Neural progenitor cell (in vitro differentiated cells): ENCODE data around the gene GALNTL6. TPM values are rescaled to one million over a fixed set of nuclear protein-coding genes. Genes with fewer than 3 reads are reported as not detected.

Source experiments
- DNase-seq: peaks from one replicate; pipeline ENCODE4 v3.0.0-alpha.2; 2016; ENCODE audit warnings: low spot score
- H2AFZ ChIP-seq: fragments of 200-600 bp; sonication (generic); replicated peaks from 2 replicates; pipeline ENCODE4 v1.6.1; 2016; ENCODE audit warnings: antibody characterized with exemption
- H3F3A ChIP-seq: fragments of 200-600 bp; sonication (generic); 2 replicates; pipeline ENCODE4 v1.6.1; 2016; ENCODE audit warnings: antibody characterized with exemption, low read depth
- H3K27ac ChIP-seq: fragments of 200-600 bp; sonication (generic); 2 replicates; pipeline ENCODE4 v1.5.1; 2016; ENCODE audit warnings: mild to moderate bottlenecking
- H3K27me3 ChIP-seq: fragments of 200-600 bp; sonication (generic); 2 replicates; pipeline ENCODE4 v1.6.1; 2016; ENCODE audit warnings: mild to moderate bottlenecking, moderate library complexity
- H3K36me3 ChIP-seq: fragments of 200-600 bp; sonication (generic); 2 replicates; pipeline ENCODE4 v1.5.1; 2016
- H3K4me1 ChIP-seq: fragments of 200-600 bp; sonication (generic); 2 replicates; pipeline ENCODE4 v1.6.1; 2016; ENCODE audit warnings: mixed run types
- H3K4me2 ChIP-seq: fragments of 200-600 bp; sonication (generic); 2 replicates; pipeline ENCODE4 v1.6.1; 2016
- H3K4me3 ChIP-seq: fragments of 200-600 bp; sonication (generic); 2 replicates; pipeline ENCODE4 v1.5.1; 2016
- H3K79me2 ChIP-seq: fragments of 200-600 bp; sonication (generic); 2 replicates; pipeline ENCODE4 v1.6.1; 2016; ENCODE audit warnings: low read depth
- H3K9ac ChIP-seq: fragments of 200-600 bp; sonication (generic); 2 replicates; pipeline ENCODE4 v1.6.1; 2016
- H3K9me3 ChIP-seq: fragments of 200-600 bp; sonication (generic); 2 replicates; pipeline ENCODE4 v1.5.1; 2016; ENCODE audit warnings: low read depth
- H4K20me1 ChIP-seq: fragments of 200-600 bp; sonication (generic); 2 replicates; pipeline ENCODE4 v1.6.1; 2016; ENCODE audit warnings: low read depth
- H3K27ac Mint-ChIP-seq: 3 replicates; pipeline ENCODE4 v1.8.0; 2021; ENCODE audit warnings: mixed read lengths
- H3K27me3 Mint-ChIP-seq: 2 replicates; pipeline ENCODE4 v1.8.0; 2022; ENCODE audit warnings: low read depth, mild to moderate bottlenecking, inconsistent platforms, moderate library complexity, mixed read lengths; ENCODE audit not compliant: insufficient read depth
- H3K36me3 Mint-ChIP-seq: 3 replicates; pipeline ENCODE4 v1.8.0; 2021; ENCODE audit warnings: mixed read lengths
- H3K4me1 Mint-ChIP-seq: 3 replicates; pipeline ENCODE4 v1.8.0; 2021; ENCODE audit warnings: mixed read lengths
- H3K4me3 Mint-ChIP-seq: 3 replicates; pipeline ENCODE4 v1.8.0; 2021; ENCODE audit warnings: mild to moderate bottlenecking, moderate library complexity, mixed read lengths
- H3K9me3 Mint-ChIP-seq: 3 replicates; pipeline ENCODE4 v1.8.0; 2020; ENCODE audit warnings: mixed read lengths
- EZH2 ChIP-seq: fragments of 200-600 bp; sonication (generic); IDR thresholded peaks from 2 replicates; pipeline ENCODE4 v1.6.1; 2017; ENCODE audit warnings: antibody characterized with exemption, mild to moderate bottlenecking, moderate library complexity
- EZH2phosphoT487 ChIP-seq: fragments of 200-600 bp; sonication (generic); IDR thresholded peaks from 2 replicates; pipeline ENCODE4 v1.6.1; 2017; ENCODE audit warnings: antibody characterized with exemption
- total RNA-seq: library from RNA; depleted of rRNA; stranded (reverse); fragments of >200 nt; gene quantifications from 2 replicates; pipeline ENCODE4 v1.2.3, GENCODE V29; 2015; ENCODE audit warnings: low replicate concordance
- TF ChIP-seq, protein P1 (sequence below): fragments of 200-600 bp; sonication (generic); IDR thresholded peaks from 2 replicates; pipeline ENCODE4 v1.5.1; 2017; ENCODE audit warnings: antibody characterized with exemption, mild to moderate bottlenecking

GALNTL6 gene
- total RNA-seq, 1 donor from 2014 or later = 0.15 TPM

GRCh38 chr4:172168888-172169287, 355.7 kb downstream of the GALNTL6 start:
- Mint-ChIP-seq H3K4me1 (no peaks in the 10 kb centered on the region), H3K4me3 (no peak overlapping the region), H3K27me3 (peaks cover 4% of the 10 kb centered on the region), H3K27ac (no peak overlapping the region), H3K9me3 (no peaks in the 10 kb centered on the region), H3K36me3 (no peaks in the 10 kb centered on the region)
- no peak overlapping the region for H2AFZ ChIP-seq
- no peaks in the 10 kb centered on the region for H3K4me1 ChIP-seq
- H3K27me3 ChIP-seq = no peaks in the 10 kb centered on the region
- DNase-seq = no peak
- no peaks in the 10 kb centered on the region for H3K36me3 ChIP-seq
- H3K79me2 ChIP-seq = no peaks in the 10 kb centered on the region
- no peak for TF ChIP-seq EZH2phosphoT487
- TF ChIP-seq, protein P1, sequence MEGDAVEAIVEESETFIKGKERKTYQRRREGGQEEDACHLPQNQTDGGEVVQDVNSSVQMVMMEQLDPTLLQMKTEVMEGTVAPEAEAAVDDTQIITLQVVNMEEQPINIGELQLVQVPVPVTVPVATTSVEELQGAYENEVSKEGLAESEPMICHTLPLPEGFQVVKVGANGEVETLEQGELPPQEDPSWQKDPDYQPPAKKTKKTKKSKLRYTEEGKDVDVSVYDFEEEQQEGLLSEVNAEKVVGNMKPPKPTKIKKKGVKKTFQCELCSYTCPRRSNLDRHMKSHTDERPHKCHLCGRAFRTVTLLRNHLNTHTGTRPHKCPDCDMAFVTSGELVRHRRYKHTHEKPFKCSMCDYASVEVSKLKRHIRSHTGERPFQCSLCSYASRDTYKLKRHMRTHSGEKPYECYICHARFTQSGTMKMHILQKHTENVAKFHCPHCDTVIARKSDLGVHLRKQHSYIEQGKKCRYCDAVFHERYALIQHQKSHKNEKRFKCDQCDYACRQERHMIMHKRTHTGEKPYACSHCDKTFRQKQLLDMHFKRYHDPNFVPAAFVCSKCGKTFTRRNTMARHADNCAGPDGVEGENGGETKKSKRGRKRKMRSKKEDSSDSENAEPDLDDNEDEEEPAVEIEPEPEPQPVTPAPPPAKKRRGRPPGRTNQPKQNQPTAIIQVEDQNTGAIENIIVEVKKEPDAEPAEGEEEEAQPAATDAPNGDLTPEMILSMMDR = no peak
- no peak overlapping the region for H3K27ac ChIP-seq
- H3K9ac ChIP-seq = no peak overlapping the region
- H3K4me2 ChIP-seq = no peak overlapping the region
- H4K20me1 ChIP-seq = no peaks in the 10 kb centered on the region
- H3K4me3 ChIP-seq = no peak overlapping the region
- H3F3A ChIP-seq = no peaks in the 10 kb centered on the region
- H3K9me3 ChIP-seq = no peaks in the 10 kb centered on the region

GRCh38 chr4:172169871-172170270, 356.7 kb downstream of the GALNTL6 start:
- H3K36me3 ChIP-seq = no peaks in the 10 kb centered on the region
- Mint-ChIP-seq H3K4me1 (no peaks in the 10 kb centered on the region), H3K4me3 (no peak overlapping the region), H3K27me3 (peaks cover 4% of the 10 kb centered on the region), H3K36me3 (no peaks in the 10 kb centered on the region), H3K9me3 (no peaks in the 10 kb centered on the region), H3K27ac (no peak overlapping the region)
- no peaks in the 10 kb centered on the region for H3K79me2 ChIP-seq
- H3K27ac ChIP-seq = no peak overlapping the region
- H3K9ac ChIP-seq = no peak overlapping the region
- H3K9me3 ChIP-seq = no peaks in the 10 kb centered on the region
- no peaks in the 10 kb centered on the region for H3K27me3 ChIP-seq
- no peak overlapping the region for H3K4me2 ChIP-seq
- no peaks in the 10 kb centered on the region for H3F3A ChIP-seq
- no peak for TF ChIP-seq EZH2phosphoT487
- TF ChIP-seq, protein P1 = no peak
- TF ChIP-seq EZH2 = no peak
- DNase-seq = no peak
- H2AFZ ChIP-seq = no peak overlapping the region
- H4K20me1 ChIP-seq = no peaks in the 10 kb centered on the region
- no peak overlapping the region for H3K4me3 ChIP-seq
- H3K4me1 ChIP-seq = no peaks in the 10 kb centered on the region

DNA sequence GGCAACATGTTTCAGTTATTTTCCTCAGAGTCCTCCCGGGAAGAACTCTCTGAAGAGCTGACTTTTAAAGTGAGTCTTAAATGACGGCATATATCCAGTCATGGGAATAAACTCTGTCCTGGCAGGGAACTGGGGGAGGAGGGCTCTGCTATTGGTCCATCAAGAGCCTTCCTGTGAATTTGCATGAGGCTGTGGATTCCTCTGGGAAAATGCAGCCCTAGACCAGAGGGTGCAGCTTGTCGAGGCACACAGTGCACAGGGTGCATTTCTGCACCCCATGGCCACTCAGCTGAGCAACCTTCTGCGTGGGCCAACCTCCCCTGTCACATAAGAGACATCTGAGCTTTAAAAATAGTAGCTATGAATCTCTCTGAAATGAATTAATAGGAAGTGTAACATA, 360.0 kb downstream of the GALNTL6 start:
- DNase-seq = no peak
- no peaks in the 10 kb centered on the region for H3F3A ChIP-seq
- no peaks in the 10 kb centered on the region for H3K36me3 ChIP-seq
- no peaks in the 10 kb centered on the region for H4K20me1 ChIP-seq
- H3K79me2 ChIP-seq = no peaks in the 10 kb centered on the region
- no peaks in the 10 kb centered on the region for H3K4me1 Mint-ChIP-seq
- H3K4me2 ChIP-seq = no peak overlapping the region
- H3K9me3 ChIP-seq = no peaks in the 10 kb centered on the region
- H3K9ac ChIP-seq = no peak overlapping the region
- no peaks in the 10 kb centered on the region for H3K36me3 Mint-ChIP-seq
- H2AFZ ChIP-seq = peak overlapping the region; percentile 68
- H3K4me1 ChIP-seq = no peaks in the 10 kb centered on the region
- H3K9me3 Mint-ChIP-seq = no peaks in the 10 kb centered on the region
- no peak overlapping the region for H3K27ac Mint-ChIP-seq
- no peaks in the 10 kb centered on the region for H3K27me3 ChIP-seq
- peaks cover 4% of the 10 kb centered on the region for H3K27me3 Mint-ChIP-seq
- no peak overlapping the region for H3K4me3 Mint-ChIP-seq
- H3K27ac ChIP-seq = no peak overlapping the region
- TF ChIP-seq EZH2phosphoT487 (no peak), EZH2 (no peak)
- TF ChIP-seq, protein P1 = no peak
- H3K4me3 ChIP-seq = no peak overlapping the region
